ENCODE data around the gene TMEM236.
"Not testable (repeated sequence)": the region's sequence is repeated elsewhere in the genome, so short reads cannot be mapped to it uniquely, and the experiment has no call there.

Gene TMEM236

DNA sequence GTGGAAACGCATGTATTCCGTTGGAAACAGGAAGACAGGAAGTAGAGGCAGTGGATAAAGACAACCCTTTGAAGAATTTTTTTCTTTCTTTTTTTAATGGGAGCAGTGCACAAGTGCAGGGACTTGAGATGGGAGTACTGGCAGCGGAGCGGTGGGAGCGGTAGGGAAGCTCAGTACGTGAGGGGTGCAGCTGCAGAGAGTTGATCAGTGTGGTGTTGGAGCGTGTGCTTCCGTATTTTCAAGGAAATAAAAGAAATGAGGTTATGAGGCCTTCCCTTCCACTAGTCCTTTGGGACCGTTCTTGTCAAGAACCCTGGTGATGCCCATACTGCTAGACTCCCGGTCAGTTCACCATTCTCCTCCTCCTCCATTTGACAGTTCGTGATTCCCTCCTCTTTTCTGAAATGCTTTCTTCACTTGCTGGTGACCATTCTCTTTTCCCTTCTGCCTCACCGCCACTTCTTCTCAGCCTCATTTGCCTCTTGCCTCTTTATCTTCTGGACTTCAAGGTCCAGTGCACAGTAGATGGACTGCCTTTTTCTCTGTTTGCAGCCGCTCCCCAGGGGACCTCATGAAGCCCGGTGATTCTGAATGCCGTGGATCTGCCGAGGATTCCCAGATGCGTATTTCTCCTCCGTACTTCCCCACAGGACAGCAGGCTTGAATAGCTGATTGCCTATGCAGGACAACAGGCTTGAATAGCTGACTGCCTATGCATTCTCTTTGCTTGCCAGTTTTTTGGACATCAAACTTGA, 39.1 kb upstream of the TMEM236 start:
- no peak for DNase-seq
- no peak overlapping the region for H3K27ac ChIP-seq (ENCODE audit: low read length)
- H3K9me3 ChIP-seq (replicated peaks; ENCODE audit: insufficient read depth, low read length): no peaks in the 10 kb centered on the region
- H3K79me2 ChIP-seq (ENCODE audit: low read length): no peaks in the 10 kb centered on the region
- TF ChIP-seq, protein P1, sequence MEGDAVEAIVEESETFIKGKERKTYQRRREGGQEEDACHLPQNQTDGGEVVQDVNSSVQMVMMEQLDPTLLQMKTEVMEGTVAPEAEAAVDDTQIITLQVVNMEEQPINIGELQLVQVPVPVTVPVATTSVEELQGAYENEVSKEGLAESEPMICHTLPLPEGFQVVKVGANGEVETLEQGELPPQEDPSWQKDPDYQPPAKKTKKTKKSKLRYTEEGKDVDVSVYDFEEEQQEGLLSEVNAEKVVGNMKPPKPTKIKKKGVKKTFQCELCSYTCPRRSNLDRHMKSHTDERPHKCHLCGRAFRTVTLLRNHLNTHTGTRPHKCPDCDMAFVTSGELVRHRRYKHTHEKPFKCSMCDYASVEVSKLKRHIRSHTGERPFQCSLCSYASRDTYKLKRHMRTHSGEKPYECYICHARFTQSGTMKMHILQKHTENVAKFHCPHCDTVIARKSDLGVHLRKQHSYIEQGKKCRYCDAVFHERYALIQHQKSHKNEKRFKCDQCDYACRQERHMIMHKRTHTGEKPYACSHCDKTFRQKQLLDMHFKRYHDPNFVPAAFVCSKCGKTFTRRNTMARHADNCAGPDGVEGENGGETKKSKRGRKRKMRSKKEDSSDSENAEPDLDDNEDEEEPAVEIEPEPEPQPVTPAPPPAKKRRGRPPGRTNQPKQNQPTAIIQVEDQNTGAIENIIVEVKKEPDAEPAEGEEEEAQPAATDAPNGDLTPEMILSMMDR (IDR thresholded peaks at IDR 0.05; ENCODE audit: low read length): no peak
- no peak for TF ChIP-seq EZH2phosphoT487 (IDR thresholded peaks at IDR 0.05; ENCODE audit: low read length)
- no peak for TF ChIP-seq EZH2 (optimal IDR thresholded peaks at IDR 0.05; ENCODE audit: low read depth, low read length)
- H3K36me3 ChIP-seq (replicated peaks; ENCODE audit: insufficient read depth, low read length): no peaks in the 10 kb centered on the region
- H3K9ac ChIP-seq (ENCODE audit: low read length): no peak overlapping the region
- H2AFZ ChIP-seq (ENCODE audit: low read length): no peak overlapping the region
- no peaks in the 10 kb centered on the region for H3K4me1 ChIP-seq (ENCODE audit: low read length)
- H3F3A ChIP-seq (ENCODE audit: insufficient read depth, low read length): no peaks in the 10 kb centered on the region
- H3K9me2 ChIP-seq (replicated peaks; ENCODE audit: insufficient read depth, low read length): no peaks in the 10 kb centered on the region
- no peak overlapping the region for H3K4me2 ChIP-seq (ENCODE audit: low read depth, low read length)
- H3K27me3 ChIP-seq (replicated peaks; ENCODE audit: insufficient read depth, low read length): no peaks in the 10 kb centered on the region
- no peaks in the 10 kb centered on the region for H4K20me1 ChIP-seq (ENCODE audit: insufficient read depth, low read length)
- H3K4me3 ChIP-seq (ENCODE audit: low read length): no peak overlapping the region

DNA sequence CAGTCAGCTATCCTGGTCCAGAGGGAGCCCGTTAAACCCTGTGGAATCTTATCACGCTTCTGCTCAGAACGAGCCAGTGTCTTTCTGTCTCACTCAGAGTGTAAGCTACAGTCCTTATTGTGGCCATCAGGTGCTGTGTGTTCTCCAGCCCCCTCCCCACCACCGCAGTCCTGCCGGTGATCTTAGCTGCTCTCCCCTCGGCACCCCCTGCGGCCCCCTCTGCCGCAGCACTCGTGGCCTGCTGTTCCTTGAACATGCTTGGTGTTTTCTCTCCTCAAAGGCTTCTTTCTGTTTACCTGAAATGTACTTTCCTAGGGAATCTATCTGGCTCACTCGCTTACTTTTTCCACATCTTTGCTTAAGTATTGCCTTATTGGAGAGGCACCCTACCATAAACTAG, 38.2 kb upstream of the TMEM236 start:
- Histone ChIP-seq H3K79me2 (ENCODE audit: low read length) (no peaks in the 10 kb centered on the region), H3K4me2 (ENCODE audit: low read depth, low read length) (no peak overlapping the region), H3K4me1 (ENCODE audit: low read length) (no peaks in the 10 kb centered on the region), H3K9me2 (replicated peaks; ENCODE audit: insufficient read depth, low read length) (no peaks in the 10 kb centered on the region), H3K9me3 (replicated peaks; ENCODE audit: insufficient read depth, low read length) (no peaks in the 10 kb centered on the region), H4K20me1 (ENCODE audit: insufficient read depth, low read length) (no peaks in the 10 kb centered on the region), H2AFZ (ENCODE audit: low read length) (no peak overlapping the region), H3F3A (ENCODE audit: insufficient read depth, low read length) (no peaks in the 10 kb centered on the region), H3K27me3 (replicated peaks; ENCODE audit: insufficient read depth, low read length) (no peaks in the 10 kb centered on the region), H3K27ac (ENCODE audit: low read length) (no peak overlapping the region), H3K4me3 (ENCODE audit: low read length) (no peak overlapping the region), H3K9ac (ENCODE audit: low read length) (no peak overlapping the region), H3K36me3 (replicated peaks; ENCODE audit: insufficient read depth, low read length) (no peaks in the 10 kb centered on the region)
- DNase-seq: no peak
- TF ChIP-seq, protein P1 (IDR thresholded peaks at IDR 0.05; ENCODE audit: low read length): no peak
- TF ChIP-seq EZH2 (optimal IDR thresholded peaks at IDR 0.05; ENCODE audit: low read depth, low read length) (no peak), EZH2phosphoT487 (IDR thresholded peaks at IDR 0.05; ENCODE audit: low read length) (no peak)

DNA sequence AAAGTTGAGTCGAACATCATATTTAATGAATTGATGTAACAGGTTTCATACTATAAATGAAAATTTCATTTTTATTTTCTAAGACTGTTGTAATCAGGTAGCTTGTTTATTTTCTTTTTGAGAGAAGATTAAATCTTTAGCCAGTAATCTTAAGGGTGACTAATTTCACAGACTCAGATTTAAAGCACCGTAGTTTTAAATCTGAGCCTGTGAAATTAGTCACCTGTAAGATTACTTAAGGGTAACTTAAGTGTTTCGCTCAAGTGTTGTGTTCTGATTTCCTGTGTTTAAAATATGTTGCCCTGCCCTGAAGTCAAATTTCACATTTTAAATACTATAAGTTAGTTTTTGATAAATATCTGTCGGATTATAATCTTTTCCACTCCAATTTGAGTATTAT, 35.8 kb upstream of the TMEM236 start:
- Histone ChIP-seq H2AFZ (ENCODE audit: low read length) (no peak overlapping the region), H3F3A (ENCODE audit: insufficient read depth, low read length) (no peaks in the 10 kb centered on the region), H3K79me2 (ENCODE audit: low read length) (no peaks in the 10 kb centered on the region), H4K20me1 (ENCODE audit: insufficient read depth, low read length) (no peaks in the 10 kb centered on the region), H3K9me3 (replicated peaks; ENCODE audit: insufficient read depth, low read length) (no peaks in the 10 kb centered on the region), H3K36me3 (replicated peaks; ENCODE audit: insufficient read depth, low read length) (no peaks in the 10 kb centered on the region), H3K9me2 (replicated peaks; ENCODE audit: insufficient read depth, low read length) (no peaks in the 10 kb centered on the region), H3K4me2 (ENCODE audit: low read depth, low read length) (no peak overlapping the region), H3K9ac (ENCODE audit: low read length) (no peak overlapping the region), H3K4me3 (ENCODE audit: low read length) (no peak overlapping the region), H3K4me1 (ENCODE audit: low read length) (no peaks in the 10 kb centered on the region), H3K27me3 (replicated peaks; ENCODE audit: insufficient read depth, low read length) (no peaks in the 10 kb centered on the region), H3K27ac (ENCODE audit: low read length) (no peak overlapping the region)
- no peak for DNase-seq
- TF ChIP-seq EZH2phosphoT487 (IDR thresholded peaks at IDR 0.05; ENCODE audit: low read length): no peak
- no peak for TF ChIP-seq EZH2 (optimal IDR thresholded peaks at IDR 0.05; ENCODE audit: low read depth, low read length)
- TF ChIP-seq, protein P1 (IDR thresholded peaks at IDR 0.05; ENCODE audit: low read length): no peak

DNA sequence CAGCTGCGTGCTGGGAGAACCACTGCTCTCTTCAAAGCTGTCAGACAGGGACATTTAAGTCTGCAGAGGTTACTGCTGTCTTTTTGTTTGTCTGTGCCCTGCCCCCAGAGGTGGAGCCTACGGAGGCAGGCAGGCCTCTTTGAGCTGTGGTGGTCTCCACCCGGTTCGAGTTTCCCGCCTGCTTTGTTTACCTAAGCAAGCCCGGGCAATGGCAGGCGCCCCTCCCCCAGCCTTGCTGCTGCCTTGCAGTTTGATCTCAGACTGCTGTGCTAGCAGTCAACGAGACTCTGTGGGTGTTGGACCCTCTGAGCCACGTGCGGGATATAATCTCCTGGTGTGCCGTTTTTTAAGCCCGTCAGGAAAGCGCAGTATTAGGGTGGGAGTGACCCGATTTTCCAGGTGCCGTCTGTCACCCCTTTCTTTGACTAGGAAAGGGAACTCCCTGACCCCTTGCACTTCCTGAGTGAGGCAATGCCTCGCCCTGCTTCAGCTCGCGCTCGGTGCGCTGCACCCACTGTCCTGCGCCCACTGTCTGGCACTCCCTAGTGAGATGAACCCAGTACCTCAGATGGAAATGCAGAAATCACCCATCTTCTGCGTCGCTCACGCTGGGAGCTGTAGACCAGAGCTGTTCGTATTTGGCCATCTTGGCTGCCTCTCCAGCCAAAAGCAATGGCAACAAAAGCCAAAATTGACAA, 29.5 kb upstream of the TMEM236 start:
- H4K20me1 ChIP-seq (ENCODE audit: insufficient read depth, low read length); H3K27ac ChIP-seq (ENCODE audit: low read length); H3K4me1 ChIP-seq (ENCODE audit: low read length); H3K9me3 ChIP-seq (replicated peaks; ENCODE audit: insufficient read depth, low read length); H3K9me2 ChIP-seq (replicated peaks; ENCODE audit: insufficient read depth, low read length); H3F3A ChIP-seq (ENCODE audit: insufficient read depth, low read length); H2AFZ ChIP-seq (ENCODE audit: low read length); H3K9ac ChIP-seq (ENCODE audit: low read length); DNase-seq; H3K4me3 ChIP-seq (ENCODE audit: low read length); H3K4me2 ChIP-seq (ENCODE audit: low read depth, low read length); H3K79me2 ChIP-seq (ENCODE audit: low read length); H3K36me3 ChIP-seq (replicated peaks; ENCODE audit: insufficient read depth, low read length); H3K27me3 ChIP-seq (replicated peaks; ENCODE audit: insufficient read depth, low read length): not testable (repeated sequence)

All from MM.1S (cell line).